ENCODE measurements around the gene CEP120.

GRCh38 chr5:123422433-123423277 lies 548 bp downstream of the CEP120 start:
- TF ChIP-seq, protein P1, sequence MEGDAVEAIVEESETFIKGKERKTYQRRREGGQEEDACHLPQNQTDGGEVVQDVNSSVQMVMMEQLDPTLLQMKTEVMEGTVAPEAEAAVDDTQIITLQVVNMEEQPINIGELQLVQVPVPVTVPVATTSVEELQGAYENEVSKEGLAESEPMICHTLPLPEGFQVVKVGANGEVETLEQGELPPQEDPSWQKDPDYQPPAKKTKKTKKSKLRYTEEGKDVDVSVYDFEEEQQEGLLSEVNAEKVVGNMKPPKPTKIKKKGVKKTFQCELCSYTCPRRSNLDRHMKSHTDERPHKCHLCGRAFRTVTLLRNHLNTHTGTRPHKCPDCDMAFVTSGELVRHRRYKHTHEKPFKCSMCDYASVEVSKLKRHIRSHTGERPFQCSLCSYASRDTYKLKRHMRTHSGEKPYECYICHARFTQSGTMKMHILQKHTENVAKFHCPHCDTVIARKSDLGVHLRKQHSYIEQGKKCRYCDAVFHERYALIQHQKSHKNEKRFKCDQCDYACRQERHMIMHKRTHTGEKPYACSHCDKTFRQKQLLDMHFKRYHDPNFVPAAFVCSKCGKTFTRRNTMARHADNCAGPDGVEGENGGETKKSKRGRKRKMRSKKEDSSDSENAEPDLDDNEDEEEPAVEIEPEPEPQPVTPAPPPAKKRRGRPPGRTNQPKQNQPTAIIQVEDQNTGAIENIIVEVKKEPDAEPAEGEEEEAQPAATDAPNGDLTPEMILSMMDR (conservative IDR thresholded peaks at IDR 0.05; ENCODE audit: low read length): no peak
- TF ChIP-seq EZH2phosphoT487 (IDR thresholded peaks at IDR 0.05; ENCODE audit: borderline replicate concordance): no peak
